GM23338 (cell line): ENCODE measurements around the gene DPT. TPM values are rescaled to one million over a fixed set of nuclear protein-coding genes. Genes with fewer than 3 reads are reported as not detected.

Experiments
- ATAC-seq: fragments of 200-7000 bp; cut with Tn5 transposase; 3 replicates; pipeline ENCODE4 v1.9.1; 2020
- DNase-seq: peaks from one replicate; pipeline ENCODE4 v3.0.0-alpha.2; 2015; ENCODE audit warnings: low spot score
- H2AFZ ChIP-seq: fragments of 200-600 bp; sonication (generic); 2 replicates; pipeline ENCODE4 v1.8.0; 2016; ENCODE audit warnings: antibody characterized with exemption, mild to moderate bottlenecking, moderate library complexity
- H3F3A ChIP-seq: fragments of 200-600 bp; sonication (generic); replicated peaks from 2 replicates; pipeline ENCODE4 v1.8.0; 2017; ENCODE audit warnings: antibody characterized with exemption, mixed run types, low read depth
- H3K27ac ChIP-seq: fragments of 200-600 bp; sonication (generic); 2 replicates; pipeline ENCODE4 v1.6.1; 2016; ENCODE audit warnings: low read depth
- H3K27me3 ChIP-seq: fragments of 200-600 bp; sonication (generic); 2 replicates; pipeline ENCODE4 v1.8.0; 2016; ENCODE audit warnings: mild to moderate bottlenecking, mixed run types, moderate library complexity; ENCODE audit not compliant: insufficient read depth
- H3K36me3 ChIP-seq: fragments of 200-600 bp; sonication (generic); 2 replicates; pipeline ENCODE4 v1.8.0; 2016; ENCODE audit warnings: mild to moderate bottlenecking; ENCODE audit not compliant: insufficient read depth
- H3K4me1 ChIP-seq: fragments of 200-600 bp; sonication (generic); 2 replicates; pipeline ENCODE4 v1.8.0; 2016; ENCODE audit warnings: mild to moderate bottlenecking, moderate library complexity; ENCODE audit not compliant: insufficient read depth
- H3K4me2 ChIP-seq: fragments of 200-600 bp; sonication (generic); 2 replicates; pipeline ENCODE4 v1.7.1; 2017; ENCODE audit warnings: mixed run types
- H3K4me3 ChIP-seq: fragments of 200-600 bp; sonication (generic); 2 replicates; pipeline ENCODE4 v1.6.1; 2016; ENCODE audit warnings: mixed run types
- H3K79me2 ChIP-seq: fragments of 200-600 bp; sonication (generic); replicated peaks from 2 replicates; pipeline ENCODE4 v1.8.0; 2017; ENCODE audit warnings: mild to moderate bottlenecking; ENCODE audit not compliant: insufficient read depth
- H3K9me2 ChIP-seq: fragments of 200-600 bp; sonication (generic); 2 replicates; pipeline ENCODE4 v1.8.0; 2017; ENCODE audit not compliant: insufficient read depth
- H4K20me1 ChIP-seq: fragments of 200-600 bp; sonication (generic); replicated peaks from 2 replicates; pipeline ENCODE4 v1.8.0; 2017; ENCODE audit warnings: mild to moderate bottlenecking; ENCODE audit not compliant: insufficient read depth
- H3K27ac Mint-ChIP-seq: 2 replicates; pipeline ENCODE4 v1.8.0; 2020; ENCODE audit warnings: inconsistent platforms, mild to moderate bottlenecking, moderate library complexity, mixed read lengths
- H3K27me3 Mint-ChIP-seq: 3 replicates; pipeline ENCODE4 v1.8.0; 2022; ENCODE audit warnings: low read depth, mild to moderate bottlenecking, moderate library complexity, mixed read lengths, inconsistent platforms; ENCODE audit not compliant: insufficient read depth, poor library complexity
- H3K36me3 Mint-ChIP-seq: 3 replicates; pipeline ENCODE4 v1.8.0; 2021; ENCODE audit warnings: low read depth, mild to moderate bottlenecking, inconsistent platforms, moderate library complexity, mixed read lengths
- H3K4me1 Mint-ChIP-seq: 3 replicates; pipeline ENCODE4 v1.8.0; 2020; ENCODE audit warnings: mild to moderate bottlenecking, inconsistent platforms, mixed read lengths
- H3K4me3 Mint-ChIP-seq: 3 replicates; pipeline ENCODE4 v1.8.0; 2021; ENCODE audit warnings: moderate library complexity, mild to moderate bottlenecking, inconsistent platforms, mixed read lengths
- H3K9me3 Mint-ChIP-seq: 3 replicates; pipeline ENCODE4 v1.8.0; 2020; ENCODE audit warnings: moderate library complexity, mild to moderate bottlenecking, inconsistent platforms, mixed read lengths
- CREB1 ChIP-seq: fragments of 250-450 bp; sonication (Bioruptor Pico); IDR thresholded peaks from 2 replicates; pipeline ENCODE4 v1.5.0; 2020; ENCODE audit warnings: low read depth, mild to moderate bottlenecking, moderate library complexity
- EZH2 ChIP-seq: fragments of 200-600 bp; sonication (generic); IDR thresholded peaks from one replicate; pipeline ENCODE4 v1.8.0; 2017; ENCODE audit warnings: antibody characterized with exemption, mild to moderate bottlenecking, low read depth; ENCODE audit not compliant: unreplicated experiment
- EZH2phosphoT487 ChIP-seq: fragments of 200-600 bp; sonication (generic); IDR thresholded peaks from one replicate; pipeline ENCODE4 v1.8.1; 2018; ENCODE audit warnings: antibody characterized with exemption; ENCODE audit not compliant: unreplicated experiment
- JUNB ChIP-seq: IDR thresholded peaks from one replicate; pipeline ENCODE4 v1.6.1; 2016; ENCODE audit warnings: antibody characterized with exemption; ENCODE audit not compliant: unreplicated experiment
- NANOG ChIP-seq: IDR thresholded peaks from 2 replicates; pipeline ENCODE4 v1.6.1; 2016; ENCODE audit warnings: antibody characterized with exemption, borderline replicate concordance
- STAT1 ChIP-seq: IDR thresholded peaks from one replicate; pipeline ENCODE4 v1.6.1; 2016; ENCODE audit warnings: antibody characterized with exemption; ENCODE audit not compliant: unreplicated experiment
- ZNF114 ChIP-seq: fragments of 250-450 bp; sonication (Bioruptor Pico); IDR thresholded peaks from 2 replicates; pipeline ENCODE4 v1.5.0; 2020; ENCODE audit warnings: mild to moderate bottlenecking, moderate library complexity
- ZNF331 ChIP-seq: fragments of 250-450 bp; sonication (Bioruptor Pico); IDR thresholded peaks from 2 replicates; pipeline ENCODE4 v1.5.0; 2020; ENCODE audit warnings: low read depth, mild to moderate bottlenecking, moderate library complexity
- polyA plus RNA-seq: library from polyadenylated mRNA; unstranded; fragments of >200 nt; fragmentation: Nextera tagmentation; extraction: Ambion mirVana; gene quantifications from 2 replicates; pipeline ENCODE4 v1.2.1, GENCODE V29; 2016
- total RNA-seq: library from RNA; depleted of rRNA; stranded (reverse); fragments of >200 nt; shearing (Covaris generic); gene quantifications from 2 replicates; pipeline ENCODE4 v1.2.3, GENCODE V29; 2014
- TF ChIP-seq, protein P1 (sequence below): fragments of 250-450 bp; sonication (Bioruptor Pico); IDR thresholded peaks from 2 replicates; pipeline ENCODE4 v1.5.0; 2020; ENCODE audit warnings: mild to moderate bottlenecking, moderate library complexity
- TF ChIP-seq, protein P2 (sequence below): IDR thresholded peaks from one replicate; pipeline ENCODE4 v1.6.1; 2018; ENCODE audit warnings: antibody characterized with exemption; ENCODE audit not compliant: unreplicated experiment
- TF ChIP-seq, protein P3 (sequence below), 2 experiments: fragments of 200-600 bp in 1 of 2; sonication (generic) in 1 of 2; conservative IDR thresholded peaks; 2 replicates each; pipeline versions ENCODE4 v1.5.1 to v1.6.1; 2016 to 2017; ENCODE audit warnings: antibody characterized with exemption in 2 of 2, low read depth in 2 of 2, mild to moderate bottlenecking in 2 of 2, moderate library complexity in 1 of 2

Gene DPT
- total and polyA plus RNA-seq, 2 experiments from 2014 or later: not detected

DNA sequence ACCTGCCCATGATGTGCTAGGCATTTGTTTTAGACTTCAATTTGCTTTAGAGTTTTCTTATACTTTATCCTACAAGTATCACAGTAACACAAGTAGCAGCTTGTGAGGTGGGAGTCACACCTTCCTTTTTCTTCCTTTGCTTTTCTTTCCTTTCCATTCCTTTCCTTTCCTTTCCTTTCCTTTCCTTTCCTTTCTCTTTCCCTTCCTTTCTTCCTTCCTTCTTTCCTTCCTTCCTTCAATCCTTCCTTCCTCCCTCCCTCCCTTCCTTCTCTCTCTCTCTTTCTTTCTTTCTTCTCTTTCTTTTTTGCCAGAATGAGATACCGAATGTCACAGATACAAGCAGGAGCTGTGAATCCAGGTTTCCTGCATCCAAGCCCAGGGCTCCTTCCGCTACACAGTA lies 3.9 kb downstream of the DPT start:
- TF ChIP-seq ZNF331 (CRISPR knock-in tag) (no peak), EZH2phosphoT487 (no peak)

DNA sequence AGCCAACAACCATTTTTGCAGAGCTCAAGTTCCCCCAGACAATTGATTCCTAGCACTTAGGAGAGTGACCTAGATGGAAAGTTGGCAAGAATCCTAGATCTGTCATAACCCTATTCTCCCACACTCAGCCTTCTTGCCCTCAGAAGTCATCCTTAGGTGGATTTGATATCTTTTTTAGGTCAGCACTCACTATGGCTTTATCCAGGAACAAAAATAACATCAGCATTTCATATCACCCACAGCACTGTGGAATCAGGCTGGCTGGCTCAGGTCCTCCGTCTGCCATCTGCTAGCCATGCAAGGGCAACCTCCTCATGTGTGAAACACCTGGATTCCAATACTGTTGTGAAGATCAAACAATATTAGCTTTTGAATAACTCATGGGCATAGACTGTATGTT lies 6.0 kb downstream of the DPT start:
- no peaks in the 10 kb centered on the region for H3K9me3 Mint-ChIP-seq
- H3K4me1 ChIP-seq: no peaks in the 10 kb centered on the region
- no peak overlapping the region for H2AFZ ChIP-seq
- no peak for ATAC-seq
- H3K4me3 ChIP-seq: no peak overlapping the region
- no peaks in the 10 kb centered on the region for H3K9me2 ChIP-seq
- H3K27ac Mint-ChIP-seq: no peak overlapping the region
- no peaks in the 10 kb centered on the region for H4K20me1 ChIP-seq
- H3K27me3 ChIP-seq: no peaks in the 10 kb centered on the region
- no peak for DNase-seq
- no peak overlapping the region for H3K4me3 Mint-ChIP-seq
- H3K36me3 Mint-ChIP-seq: no peaks in the 10 kb centered on the region
- H3K36me3 ChIP-seq: no peaks in the 10 kb centered on the region
- no peaks in the 10 kb centered on the region for H3K4me1 Mint-ChIP-seq
- no peaks in the 10 kb centered on the region for H3K79me2 ChIP-seq
- H3K4me2 ChIP-seq: no peak overlapping the region
- H3K27me3 Mint-ChIP-seq: peaks cover 4% of the 10 kb centered on the region
- H3F3A ChIP-seq: no peaks in the 10 kb centered on the region
- H3K27ac ChIP-seq: no peak overlapping the region
- TF ChIP-seq NANOG: no peak
- no peak for TF ChIP-seq ZNF114 (CRISPR knock-in tag)
- TF ChIP-seq, protein P1, sequence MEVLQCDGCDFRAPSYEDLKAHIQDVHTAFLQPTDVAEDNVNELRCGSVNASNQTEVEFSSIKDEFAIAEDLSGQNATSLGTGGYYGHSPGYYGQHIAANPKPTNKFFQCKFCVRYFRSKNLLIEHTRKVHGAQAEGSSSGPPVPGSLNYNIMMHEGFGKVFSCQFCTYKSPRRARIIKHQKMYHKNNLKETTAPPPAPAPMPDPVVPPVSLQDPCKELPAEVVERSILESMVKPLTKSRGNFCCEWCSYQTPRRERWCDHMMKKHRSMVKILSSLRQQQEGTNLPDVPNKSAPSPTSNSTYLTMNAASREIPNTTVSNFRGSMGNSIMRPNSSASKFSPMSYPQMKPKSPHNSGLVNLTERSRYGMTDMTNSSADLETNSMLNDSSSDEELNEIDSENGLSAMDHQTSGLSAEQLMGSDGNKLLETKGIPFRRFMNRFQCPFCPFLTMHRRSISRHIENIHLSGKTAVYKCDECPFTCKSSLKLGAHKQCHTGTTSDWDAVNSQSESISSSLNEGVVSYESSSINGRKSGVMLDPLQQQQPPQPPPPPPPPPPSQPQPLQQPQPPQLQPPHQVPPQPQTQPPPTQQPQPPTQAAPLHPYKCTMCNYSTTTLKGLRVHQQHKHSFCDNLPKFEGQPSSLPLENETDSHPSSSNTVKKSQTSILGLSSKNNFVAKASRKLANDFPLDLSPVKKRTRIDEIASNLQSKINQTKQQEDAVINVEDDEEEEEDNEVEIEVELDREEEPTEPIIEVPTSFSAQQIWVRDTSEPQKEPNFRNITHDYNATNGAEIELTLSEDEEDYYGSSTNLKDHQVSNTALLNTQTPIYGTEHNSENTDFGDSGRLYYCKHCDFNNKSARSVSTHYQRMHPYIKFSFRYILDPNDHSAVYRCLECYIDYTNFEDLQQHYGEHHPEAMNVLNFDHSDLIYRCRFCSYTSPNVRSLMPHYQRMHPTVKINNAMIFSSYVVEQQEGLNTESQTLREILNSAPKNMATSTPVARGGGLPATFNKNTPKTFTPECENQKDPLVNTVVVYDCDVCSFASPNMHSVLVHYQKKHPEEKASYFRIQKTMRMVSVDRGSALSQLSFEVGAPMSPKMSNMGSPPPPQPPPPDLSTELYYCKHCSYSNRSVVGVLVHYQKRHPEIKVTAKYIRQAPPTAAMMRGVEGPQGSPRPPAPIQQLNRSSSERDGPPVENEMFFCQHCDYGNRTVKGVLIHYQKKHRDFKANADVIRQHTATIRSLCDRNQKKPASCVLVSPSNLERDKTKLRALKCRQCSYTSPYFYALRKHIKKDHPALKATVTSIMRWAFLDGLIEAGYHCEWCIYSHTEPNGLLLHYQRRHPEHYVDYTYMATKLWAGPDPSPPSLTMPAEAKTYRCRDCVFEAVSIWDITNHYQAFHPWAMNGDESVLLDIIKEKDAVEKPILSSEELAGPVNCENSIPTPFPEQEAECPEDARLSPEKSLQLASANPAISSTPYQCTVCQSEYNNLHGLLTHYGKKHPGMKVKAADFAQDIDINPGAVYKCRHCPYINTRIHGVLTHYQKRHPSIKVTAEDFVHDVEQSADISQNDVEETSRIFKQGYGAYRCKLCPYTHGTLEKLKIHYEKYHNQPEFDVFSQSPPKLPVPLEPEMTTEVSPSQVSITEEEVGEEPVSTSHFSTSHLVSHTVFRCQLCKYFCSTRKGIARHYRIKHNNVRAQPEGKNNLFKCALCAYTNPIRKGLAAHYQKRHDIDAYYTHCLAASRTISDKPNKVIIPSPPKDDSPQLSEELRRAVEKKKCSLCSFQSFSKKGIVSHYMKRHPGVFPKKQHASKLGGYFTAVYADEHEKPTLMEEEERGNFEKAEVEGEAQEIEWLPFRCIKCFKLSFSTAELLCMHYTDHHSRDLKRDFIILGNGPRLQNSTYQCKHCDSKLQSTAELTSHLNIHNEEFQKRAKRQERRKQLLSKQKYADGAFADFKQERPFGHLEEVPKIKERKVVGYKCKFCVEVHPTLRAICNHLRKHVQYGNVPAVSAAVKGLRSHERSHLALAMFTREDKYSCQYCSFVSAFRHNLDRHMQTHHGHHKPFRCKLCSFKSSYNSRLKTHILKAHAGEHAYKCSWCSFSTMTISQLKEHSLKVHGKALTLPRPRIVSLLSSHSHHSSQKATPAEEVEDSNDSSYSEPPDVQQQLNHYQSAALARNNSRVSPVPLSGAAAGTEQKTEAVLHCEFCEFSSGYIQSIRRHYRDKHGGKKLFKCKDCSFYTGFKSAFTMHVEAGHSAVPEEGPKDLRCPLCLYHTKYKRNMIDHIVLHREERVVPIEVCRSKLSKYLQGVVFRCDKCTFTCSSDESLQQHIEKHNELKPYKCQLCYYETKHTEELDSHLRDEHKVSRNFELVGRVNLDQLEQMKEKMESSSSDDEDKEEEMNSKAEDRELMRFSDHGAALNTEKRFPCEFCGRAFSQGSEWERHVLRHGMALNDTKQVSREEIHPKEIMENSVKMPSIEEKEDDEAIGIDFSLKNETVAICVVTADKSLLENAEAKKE (CRISPR knock-in tag): no peak
- TF ChIP-seq, protein P2, sequence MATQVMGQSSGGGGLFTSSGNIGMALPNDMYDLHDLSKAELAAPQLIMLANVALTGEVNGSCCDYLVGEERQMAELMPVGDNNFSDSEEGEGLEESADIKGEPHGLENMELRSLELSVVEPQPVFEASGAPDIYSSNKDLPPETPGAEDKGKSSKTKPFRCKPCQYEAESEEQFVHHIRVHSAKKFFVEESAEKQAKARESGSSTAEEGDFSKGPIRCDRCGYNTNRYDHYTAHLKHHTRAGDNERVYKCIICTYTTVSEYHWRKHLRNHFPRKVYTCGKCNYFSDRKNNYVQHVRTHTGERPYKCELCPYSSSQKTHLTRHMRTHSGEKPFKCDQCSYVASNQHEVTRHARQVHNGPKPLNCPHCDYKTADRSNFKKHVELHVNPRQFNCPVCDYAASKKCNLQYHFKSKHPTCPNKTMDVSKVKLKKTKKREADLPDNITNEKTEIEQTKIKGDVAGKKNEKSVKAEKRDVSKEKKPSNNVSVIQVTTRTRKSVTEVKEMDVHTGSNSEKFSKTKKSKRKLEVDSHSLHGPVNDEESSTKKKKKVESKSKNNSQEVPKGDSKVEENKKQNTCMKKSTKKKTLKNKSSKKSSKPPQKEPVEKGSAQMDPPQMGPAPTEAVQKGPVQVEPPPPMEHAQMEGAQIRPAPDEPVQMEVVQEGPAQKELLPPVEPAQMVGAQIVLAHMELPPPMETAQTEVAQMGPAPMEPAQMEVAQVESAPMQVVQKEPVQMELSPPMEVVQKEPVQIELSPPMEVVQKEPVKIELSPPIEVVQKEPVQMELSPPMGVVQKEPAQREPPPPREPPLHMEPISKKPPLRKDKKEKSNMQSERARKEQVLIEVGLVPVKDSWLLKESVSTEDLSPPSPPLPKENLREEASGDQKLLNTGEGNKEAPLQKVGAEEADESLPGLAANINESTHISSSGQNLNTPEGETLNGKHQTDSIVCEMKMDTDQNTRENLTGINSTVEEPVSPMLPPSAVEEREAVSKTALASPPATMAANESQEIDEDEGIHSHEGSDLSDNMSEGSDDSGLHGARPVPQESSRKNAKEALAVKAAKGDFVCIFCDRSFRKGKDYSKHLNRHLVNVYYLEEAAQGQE: no peak
- TF ChIP-seq EZH2: no peak
- TF ChIP-seq, protein P3, sequence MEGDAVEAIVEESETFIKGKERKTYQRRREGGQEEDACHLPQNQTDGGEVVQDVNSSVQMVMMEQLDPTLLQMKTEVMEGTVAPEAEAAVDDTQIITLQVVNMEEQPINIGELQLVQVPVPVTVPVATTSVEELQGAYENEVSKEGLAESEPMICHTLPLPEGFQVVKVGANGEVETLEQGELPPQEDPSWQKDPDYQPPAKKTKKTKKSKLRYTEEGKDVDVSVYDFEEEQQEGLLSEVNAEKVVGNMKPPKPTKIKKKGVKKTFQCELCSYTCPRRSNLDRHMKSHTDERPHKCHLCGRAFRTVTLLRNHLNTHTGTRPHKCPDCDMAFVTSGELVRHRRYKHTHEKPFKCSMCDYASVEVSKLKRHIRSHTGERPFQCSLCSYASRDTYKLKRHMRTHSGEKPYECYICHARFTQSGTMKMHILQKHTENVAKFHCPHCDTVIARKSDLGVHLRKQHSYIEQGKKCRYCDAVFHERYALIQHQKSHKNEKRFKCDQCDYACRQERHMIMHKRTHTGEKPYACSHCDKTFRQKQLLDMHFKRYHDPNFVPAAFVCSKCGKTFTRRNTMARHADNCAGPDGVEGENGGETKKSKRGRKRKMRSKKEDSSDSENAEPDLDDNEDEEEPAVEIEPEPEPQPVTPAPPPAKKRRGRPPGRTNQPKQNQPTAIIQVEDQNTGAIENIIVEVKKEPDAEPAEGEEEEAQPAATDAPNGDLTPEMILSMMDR (conservative IDR thresholded peaks at IDR 0.05; ENCODE audit: low read depth in 2 of 2): no peak
- TF ChIP-seq ZNF331 (CRISPR knock-in tag): no peak
- no peak for TF ChIP-seq CREB1 (CRISPR knock-in tag)
- no peak for TF ChIP-seq JUNB
- TF ChIP-seq STAT1: no peak

More for the DNA sequence above, 3.9 kb downstream of the DPT start:
- H3K36me3 ChIP-seq: no peaks in the 10 kb centered on the region
- no peak overlapping the region for H3K27ac ChIP-seq
- no peaks in the 10 kb centered on the region for H3K27me3 ChIP-seq
- no peaks in the 10 kb centered on the region for H3K9me3 Mint-ChIP-seq
- DNase-seq (no peak), ATAC-seq (no peak)
- no peak overlapping the region for H3K4me2 ChIP-seq
- H3K27me3 Mint-ChIP-seq: peaks cover 4% of the 10 kb centered on the region
- no peaks in the 10 kb centered on the region for H3K4me1 Mint-ChIP-seq
- H4K20me1 ChIP-seq: no peaks in the 10 kb centered on the region
- H3K4me1 ChIP-seq: no peaks in the 10 kb centered on the region
- H3K4me3 ChIP-seq: no peak overlapping the region
- no peak overlapping the region for H3K4me3 Mint-ChIP-seq
- no peaks in the 10 kb centered on the region for H3K79me2 ChIP-seq
- no peak overlapping the region for H3K27ac Mint-ChIP-seq
- H3F3A ChIP-seq: no peaks in the 10 kb centered on the region
- H2AFZ ChIP-seq: no peak overlapping the region
- H3K9me2 ChIP-seq: no peaks in the 10 kb centered on the region
- H3K36me3 Mint-ChIP-seq: no peaks in the 10 kb centered on the region
